Activated CD4-positive, CD25-positive, alpha-beta regulatory T cell treated with anti-CD3 and anti-CD28 coated beads, Interleukin-2, amount 50 U/mL, for 72 hours (primary cell): ENCODE measurements around the gene SIRT3.
A peak's percentile ranks its signal among the peaks of the same experiment; 100 is the strongest.

Source experiments
- DNase-seq: peaks from one replicate; pipeline ENCODE4 v3.0.0; 2021

Gene SIRT3

GRCh38 chr11:270451-271318, 34.5 kb upstream of the SIRT3 start:
- no peak for DNase-seq

- DNase-seq: peak; percentile 46
These were observed 33.2 kb upstream of the SIRT3 start for GRCh38 chr11:269146-269890.

GRCh38 chr11:268716-269145, 32.6 kb upstream of the SIRT3 start:
- peak; percentile 56 for DNase-seq

GRCh38 chr11:267491-267994, 31.4 kb upstream of the SIRT3 start:
- peak; percentile 62 for DNase-seq

- peak; percentile 41 for DNase-seq
These were observed 30.7 kb upstream of the SIRT3 start for GRCh38 chr11:266676-267439.

GRCh38 chr11:261624-262023, 25.5 kb upstream of the SIRT3 start:
- no peak for DNase-seq

GRCh38 chr11:259413-259812, 23.3 kb upstream of the SIRT3 start:
- DNase-seq: no peak

- DNase-seq: no peak
These were observed 21.8 kb upstream of the SIRT3 start for GRCh38 chr11:257766-258493.

- DNase-seq: no peak
These were observed 21.0 kb upstream of the SIRT3 start for GRCh38 chr11:256952-257737.

GRCh38 chr11:255816-256215, 19.7 kb upstream of the SIRT3 start:
- no peak for DNase-seq

- DNase-seq: no peak
These were observed 19.0 kb upstream of the SIRT3 start for GRCh38 chr11:255176-255575.

GRCh38 chr11:253886-254270, 17.7 kb upstream of the SIRT3 start:
- DNase-seq: no peak

- no peak for DNase-seq
These were observed 17.2 kb upstream of the SIRT3 start for GRCh38 chr11:253160-253885.

- no peak for DNase-seq
These were observed 16.5 kb upstream of the SIRT3 start for GRCh38 chr11:252666-253065.

- DNase-seq: no peak
These were observed 15.4 kb upstream of the SIRT3 start for GRCh38 chr11:251550-251949.

GRCh38 chr11:250740-251299, 14.7 kb upstream of the SIRT3 start:
- peak; percentile 70 for DNase-seq

GRCh38 chr11:250274-250673, 14.1 kb upstream of the SIRT3 start:
- DNase-seq: no peak

- DNase-seq: no peak
These were observed 12.9 kb upstream of the SIRT3 start for GRCh38 chr11:249062-249461.

GRCh38 chr11:244376-244775, 8.2 kb upstream of the SIRT3 start:
- DNase-seq: no peak

GRCh38 chr11:241634-242033, 5.5 kb upstream of the SIRT3 start:
- no peak for DNase-seq

GRCh38 chr11:240315-240714, 4.2 kb upstream of the SIRT3 start:
- DNase-seq: no peak
